Keratinocyte (primary cell): Measurements from ENCODE around the gene HECTD1.
"Not testable (repeated sequence)": the region's sequence is repeated elsewhere in the genome, so short reads cannot be mapped to it uniquely, and the experiment has no call there.

Experiments
- EZH2 ChIP-seq: IDR thresholded peaks from one replicate; pipeline ENCODE4 v1.6.1; 2012; ENCODE audit warnings: inconsistent platforms, mild to moderate bottlenecking, low read length, moderate library complexity
- TF ChIP-seq, protein P1 (sequence below), 3 experiments: IDR thresholded peaks in 1 of 3; conservative IDR thresholded peaks in 1 of 3; optimal IDR thresholded peaks in 1 of 3; 2 replicates in 2 of 3; 3 replicates in 1 of 3; pipeline versions ENCODE3 to v1.5.1; 2011; ENCODE audit warnings: low read length in 3 of 3, mild to moderate bottlenecking in 3 of 3, moderate library complexity in 2 of 3, control low read depth in 1 of 3, inconsistent platforms in 1 of 3; ENCODE audit not compliant: insufficient read depth in 2 of 3; ENCODE audit errors: extremely low read depth in 1 of 3

DNA sequence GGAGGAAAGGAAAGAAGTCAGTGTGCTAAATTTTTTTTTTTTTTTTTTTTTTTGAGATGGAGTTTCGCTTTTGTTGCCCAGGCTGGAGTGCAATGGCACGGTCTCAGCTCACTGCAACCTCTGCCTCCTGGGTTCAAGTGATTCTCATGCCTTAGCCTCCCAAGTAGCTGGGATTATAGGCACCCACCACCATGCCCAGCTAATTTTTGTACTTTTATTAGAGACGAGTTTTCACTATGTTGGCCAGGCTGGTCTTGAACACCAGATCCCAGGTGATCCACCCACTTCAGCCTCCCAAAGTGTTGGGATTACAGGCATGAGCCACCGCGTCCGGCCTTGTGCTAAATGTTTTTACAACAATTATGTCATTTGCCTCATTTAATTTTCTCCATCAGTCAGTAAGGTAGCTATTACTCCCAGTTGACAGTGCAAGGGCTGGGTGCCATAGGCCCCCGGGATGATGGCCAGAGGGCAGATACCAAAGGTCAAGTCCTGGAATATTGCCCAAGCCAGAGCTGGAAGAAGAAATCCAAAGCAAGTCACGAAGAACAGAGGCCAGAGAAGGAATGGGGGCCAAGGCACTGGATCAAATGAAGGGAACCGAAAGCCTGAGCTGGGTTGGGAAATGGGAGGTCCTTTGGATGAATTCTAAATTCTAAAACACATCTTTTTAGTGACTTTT lies 154.5 kb downstream of the HECTD1 start:
- TF ChIP-seq, protein P1, sequence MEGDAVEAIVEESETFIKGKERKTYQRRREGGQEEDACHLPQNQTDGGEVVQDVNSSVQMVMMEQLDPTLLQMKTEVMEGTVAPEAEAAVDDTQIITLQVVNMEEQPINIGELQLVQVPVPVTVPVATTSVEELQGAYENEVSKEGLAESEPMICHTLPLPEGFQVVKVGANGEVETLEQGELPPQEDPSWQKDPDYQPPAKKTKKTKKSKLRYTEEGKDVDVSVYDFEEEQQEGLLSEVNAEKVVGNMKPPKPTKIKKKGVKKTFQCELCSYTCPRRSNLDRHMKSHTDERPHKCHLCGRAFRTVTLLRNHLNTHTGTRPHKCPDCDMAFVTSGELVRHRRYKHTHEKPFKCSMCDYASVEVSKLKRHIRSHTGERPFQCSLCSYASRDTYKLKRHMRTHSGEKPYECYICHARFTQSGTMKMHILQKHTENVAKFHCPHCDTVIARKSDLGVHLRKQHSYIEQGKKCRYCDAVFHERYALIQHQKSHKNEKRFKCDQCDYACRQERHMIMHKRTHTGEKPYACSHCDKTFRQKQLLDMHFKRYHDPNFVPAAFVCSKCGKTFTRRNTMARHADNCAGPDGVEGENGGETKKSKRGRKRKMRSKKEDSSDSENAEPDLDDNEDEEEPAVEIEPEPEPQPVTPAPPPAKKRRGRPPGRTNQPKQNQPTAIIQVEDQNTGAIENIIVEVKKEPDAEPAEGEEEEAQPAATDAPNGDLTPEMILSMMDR (optimal IDR thresholded peaks at IDR 0.05 in 1 of 3, IDR thresholded peaks at IDR 0.05 in 1 of 3, conservative IDR thresholded peaks at IDR 0.05 in 1 of 3; ENCODE audit: extremely low read depth in 1 of 3, insufficient read depth in 2 of 3, low read length in 3 of 3) = not testable (repeated sequence)
- not testable (repeated sequence) for TF ChIP-seq EZH2
